VCaP (cell line): ENCODE data around the gene FSHR.

ENCODE experiments used
- H3K27ac ChIP-seq: fragments of 450-650 bp; 2 replicates; pipeline ENCODE4 v1.5.1; 2017
- TF ChIP-seq, protein P1 (sequence below): fragments of 450-650 bp; conservative IDR thresholded peaks from 2 replicates; pipeline ENCODE4 v1.5.1; 2017; ENCODE audit warnings: mild to moderate bottlenecking, moderate library complexity

The FSHR gene

DNA sequence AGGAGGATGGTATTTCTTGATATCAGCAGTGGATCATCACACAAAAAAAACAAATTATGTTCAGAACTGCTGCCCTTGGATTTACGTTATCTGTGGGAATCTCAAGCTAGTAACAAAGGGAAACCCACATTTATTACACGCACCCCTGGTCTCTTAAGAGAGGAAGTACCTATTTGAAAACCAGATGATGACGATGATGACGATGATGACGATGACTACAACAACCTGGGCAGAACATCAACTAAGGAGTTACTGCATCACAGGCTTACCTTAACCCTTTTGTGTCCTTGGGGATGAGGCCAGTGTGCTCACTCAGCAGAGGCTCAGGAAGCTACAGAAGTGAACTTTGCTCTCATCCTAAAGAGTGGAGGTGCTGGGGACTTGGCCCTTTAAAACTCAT is 169.4 kb downstream of the FSHR start:
- H3K27ac ChIP-seq = no peak overlapping the region
- TF ChIP-seq, protein P1, sequence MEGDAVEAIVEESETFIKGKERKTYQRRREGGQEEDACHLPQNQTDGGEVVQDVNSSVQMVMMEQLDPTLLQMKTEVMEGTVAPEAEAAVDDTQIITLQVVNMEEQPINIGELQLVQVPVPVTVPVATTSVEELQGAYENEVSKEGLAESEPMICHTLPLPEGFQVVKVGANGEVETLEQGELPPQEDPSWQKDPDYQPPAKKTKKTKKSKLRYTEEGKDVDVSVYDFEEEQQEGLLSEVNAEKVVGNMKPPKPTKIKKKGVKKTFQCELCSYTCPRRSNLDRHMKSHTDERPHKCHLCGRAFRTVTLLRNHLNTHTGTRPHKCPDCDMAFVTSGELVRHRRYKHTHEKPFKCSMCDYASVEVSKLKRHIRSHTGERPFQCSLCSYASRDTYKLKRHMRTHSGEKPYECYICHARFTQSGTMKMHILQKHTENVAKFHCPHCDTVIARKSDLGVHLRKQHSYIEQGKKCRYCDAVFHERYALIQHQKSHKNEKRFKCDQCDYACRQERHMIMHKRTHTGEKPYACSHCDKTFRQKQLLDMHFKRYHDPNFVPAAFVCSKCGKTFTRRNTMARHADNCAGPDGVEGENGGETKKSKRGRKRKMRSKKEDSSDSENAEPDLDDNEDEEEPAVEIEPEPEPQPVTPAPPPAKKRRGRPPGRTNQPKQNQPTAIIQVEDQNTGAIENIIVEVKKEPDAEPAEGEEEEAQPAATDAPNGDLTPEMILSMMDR = no peak

DNA sequence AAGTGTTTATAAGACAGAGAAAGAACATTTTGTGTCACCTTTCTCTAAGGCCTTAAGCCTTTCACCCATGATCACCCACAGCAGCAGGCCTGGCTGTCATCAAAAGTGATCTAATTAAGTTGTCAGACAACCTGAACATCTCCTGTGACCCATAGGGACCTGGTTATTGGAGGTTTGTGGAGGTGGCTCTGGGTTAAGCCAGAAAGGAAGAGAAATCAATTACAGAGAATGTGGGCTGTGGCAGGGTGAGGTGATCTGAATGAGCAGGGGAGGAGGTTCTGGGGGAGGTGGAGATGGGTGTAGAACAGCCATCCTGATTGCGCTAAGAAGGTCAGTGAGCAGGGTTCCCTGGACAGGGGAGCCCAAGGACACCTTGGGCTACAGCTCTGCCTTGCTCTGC is 170.8 kb downstream of the FSHR start:
- H3K27ac ChIP-seq = no peak overlapping the region
- TF ChIP-seq, protein P1 = no peak

DNA sequence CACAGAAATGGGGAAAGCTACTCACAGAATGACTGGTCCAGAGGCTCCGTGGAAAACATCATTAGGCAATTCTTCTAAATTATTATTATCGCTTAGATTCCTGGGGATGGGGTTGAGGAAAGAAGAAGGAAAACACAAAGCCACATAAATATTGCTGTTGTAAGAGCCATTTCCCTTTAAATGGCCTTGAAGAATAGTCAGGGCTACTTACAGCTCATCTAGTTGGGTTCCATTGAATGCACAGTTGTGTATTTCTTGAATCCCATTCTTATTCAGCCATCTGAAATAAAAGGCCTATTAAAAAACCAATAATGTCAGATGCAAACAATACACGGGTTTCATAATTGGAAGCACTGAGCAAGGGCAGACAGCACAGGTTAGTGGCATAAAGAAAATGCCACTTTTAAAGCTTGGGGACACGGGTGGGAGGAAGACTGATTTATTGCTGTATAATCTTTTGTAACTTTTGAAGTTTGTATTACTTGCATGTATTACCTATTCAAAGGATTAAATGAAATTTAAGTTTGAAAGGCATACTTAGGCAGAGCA is 171.4 kb downstream of the FSHR start:
- no peak overlapping the region for H3K27ac ChIP-seq
- TF ChIP-seq, protein P1 = no peak

DNA sequence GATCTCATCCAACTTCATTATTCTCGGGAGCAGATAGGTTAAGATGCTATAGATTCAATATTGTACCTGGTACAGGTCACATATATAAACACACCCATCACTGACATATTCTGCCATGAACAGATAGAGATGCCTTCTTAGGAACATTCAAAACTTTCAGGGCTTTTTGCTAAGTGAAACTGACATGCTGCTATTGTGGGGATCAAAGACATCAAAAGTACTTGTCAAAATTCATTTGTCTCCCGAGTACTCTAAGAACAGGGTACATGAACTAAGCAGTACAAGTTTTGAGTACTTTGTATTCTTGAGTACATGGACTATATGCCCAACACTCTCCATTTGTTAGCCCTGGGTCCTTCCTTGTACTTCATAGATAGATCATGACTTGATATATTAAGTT is 173.5 kb downstream of the FSHR start:
- TF ChIP-seq, protein P1 = no peak
- H3K27ac ChIP-seq = no peak overlapping the region

DNA sequence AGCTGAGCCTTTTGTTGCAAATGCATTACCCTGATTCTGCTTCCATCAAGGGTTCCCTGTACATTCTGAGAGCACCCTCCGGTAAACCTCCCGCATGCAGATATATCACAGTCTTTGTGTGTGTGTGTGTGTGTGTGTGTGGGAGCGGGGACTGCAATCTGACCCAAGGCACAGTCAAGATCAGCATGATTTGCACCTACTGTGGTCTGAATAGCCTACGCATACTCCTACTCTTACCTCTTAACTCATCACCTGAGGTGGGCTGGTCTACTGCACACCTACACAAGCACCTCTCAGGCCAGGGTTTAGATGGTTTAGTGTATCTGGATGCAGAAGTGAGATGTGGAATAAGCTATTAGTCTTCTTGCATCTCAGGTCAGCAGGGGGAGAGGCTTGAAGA is 174.6 kb downstream of the FSHR start:
- TF ChIP-seq, protein P1 = no peak
- H3K27ac ChIP-seq = no peak overlapping the region

DNA sequence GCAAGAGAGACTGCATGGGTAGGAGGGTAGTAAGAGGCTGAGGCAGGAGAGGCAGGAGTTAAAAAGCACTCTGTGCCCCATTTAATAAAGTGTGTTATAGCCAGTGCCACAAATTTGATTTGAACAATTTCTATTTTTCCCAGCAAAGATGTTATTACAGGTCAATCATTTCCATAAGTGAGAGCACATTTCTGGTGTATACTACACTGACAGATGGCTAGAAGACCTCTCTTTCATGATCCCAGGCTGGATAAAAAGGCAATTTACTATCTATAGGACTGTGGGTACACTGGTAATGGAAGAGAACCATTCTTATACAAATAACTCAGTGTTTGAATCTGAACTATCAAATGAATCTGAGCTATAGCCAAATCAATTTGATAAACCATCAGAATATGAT is 176.2 kb downstream of the FSHR start:
- H3K27ac ChIP-seq = no peak overlapping the region
- TF ChIP-seq, protein P1 = no peak

DNA sequence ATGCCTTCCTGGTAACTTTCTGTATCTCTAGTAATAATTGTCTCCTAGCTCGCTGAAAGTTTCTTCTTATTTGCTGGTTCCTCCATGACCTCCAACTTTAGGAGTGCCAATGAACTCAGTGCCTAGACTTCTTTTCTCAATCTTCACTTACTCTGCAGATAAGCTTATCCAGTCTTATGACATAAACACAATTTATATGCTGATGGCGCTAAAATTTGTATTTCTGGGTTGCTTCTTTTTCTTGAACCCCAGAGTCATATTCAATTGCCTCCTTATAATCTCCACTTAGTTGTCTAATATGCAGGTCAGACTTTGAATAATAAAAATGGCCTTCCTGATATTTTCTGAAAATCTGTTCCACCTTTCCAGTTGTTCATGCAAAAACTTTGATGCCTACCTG is 182.5 kb downstream of the FSHR start:
- TF ChIP-seq, protein P1 = no peak
- H3K27ac ChIP-seq = no peak overlapping the region
